Measurements from ENCODE around the gene GTF2H4. TPM values are rescaled to one million over a fixed set of nuclear protein-coding genes. Genes with fewer than 3 reads are reported as not detected.

The GTF2H4 gene
- total and polyA plus RNA-seq, 2 of the 8 experiments (the other 6 are each of a cell fraction or from before 2014, with no cell fraction given), result 42.3 to 53.4 TPM

GRCh38 chr6:30902709-30903108, 5.3 kb upstream of the GTF2H4 start:
- CTCF ChIA-PET (ENCODE audit: partially characterized antibody), result interaction anchor here (1.0 to 4.1 kb wide), 5 partner anchors 9 to 170 kb away, joined by 3 to 9 read pairs (median 4); no protein-coding TSS in a partner anchor
- no peak for FAIRE-seq
- no peaks in the 10 kb centered on the region; the same call in 1 of the 2 replicates for H3K23me2 ChIP-seq (ENCODE audit: low read depth, low read length)
- TF ChIP-seq CREB1 (IDR thresholded peaks at IDR 0.05), result no peak
- no peak for TF ChIP-seq USF2 (IDR thresholded peaks at IDR 0.05; ENCODE audit: low read length)
- no peak for TF ChIP-seq JUN (IDR thresholded peaks at IDR 0.05; ENCODE audit: low read depth, low read length)
- no peak for TF ChIP-seq MAX (IDR thresholded peaks at IDR 0.05)
- no peak for TF ChIP-seq BACH1 (IDR thresholded peaks at IDR 0.05; ENCODE audit: low read length)
- TF ChIP-seq RFX5 (IDR thresholded peaks at IDR 0.05; ENCODE audit: borderline replicate concordance, low read depth, low read length), result no peak
- TF ChIP-seq ATF3 (IDR thresholded peaks at IDR 0.05; ENCODE audit: insufficient read depth, low read depth, low read length), result no peak
- TF ChIP-seq POLR2A (IDR thresholded peaks at IDR 0.05; ENCODE audit: control extremely low read depth in 1 of 2, low read depth in 2 of 2, low read length in 2 of 2), result no peak
- TF ChIP-seq E2F6 (IDR thresholded peaks at IDR 0.05), result no peak
- no peak for TF ChIP-seq YY1 (IDR thresholded peaks at IDR 0.05; ENCODE audit: low read depth, low read length)
- TF ChIP-seq GTF2F1 (IDR thresholded peaks at IDR 0.05; ENCODE audit: borderline replicate concordance, low read depth, low read length), result no peak
- no peak for TF ChIP-seq NANOG (IDR thresholded peaks at IDR 0.05; ENCODE audit: insufficient read depth, low read depth, low read length, poor library complexity, severe bottlenecking)

More at GRCh38 chr6:30902709-30903108, 5.3 kb upstream of the GTF2H4 start:
- H3K18ac ChIP-seq (ENCODE audit: extremely low read depth, low read length), result no peak overlapping the region
- H3K27me3 ChIP-seq (replicated peaks in 1 of 4; ENCODE audit: control insufficient read depth in 3 of 4, extremely low read depth in 1 of 4, insufficient read depth in 3 of 4, low read length in 3 of 4), result no peaks in the 10 kb centered on the region
- WGBS, 2 experiments (ENCODE audit: extremely low coverage in 1 of 2, insufficient coverage in 1 of 2, insufficient read length in 1 of 2, insufficient replicate concordance in 2 of 2, low coverage in 1 of 2, low lambda C conversion rate in 2 of 2, missing lambda C conversion rate in 1 of 2), result 82% methylated on average over 5 of the region's 5 CpGs; no CpG with 5 or more reads in 1 of the 2 experiments
- no peak overlapping the region for H3K23ac ChIP-seq (ENCODE audit: insufficient read length)
- no peaks in the 10 kb centered on the region for H3K79me2 ChIP-seq (ENCODE audit: control insufficient read depth in 1 of 2, insufficient read depth in 2 of 2, low read length in 2 of 2)
- no peak overlapping the region for H4K5ac ChIP-seq (ENCODE audit: insufficient read length, low read depth, low read length)
- no peak overlapping the region for H3K4ac ChIP-seq (replicated peaks; ENCODE audit: insufficient read length, low read depth, low read length)
- H2BK5ac ChIP-seq (ENCODE audit: low read depth, low read length), result no peak overlapping the region
- H3K9me3 ChIP-seq (ENCODE audit: insufficient read depth in 2 of 2, low read depth in 1 of 2, low read length in 1 of 2), result no peaks in the 10 kb centered on the region
- no peak overlapping the region for H2BK120ac ChIP-seq (replicated peaks; ENCODE audit: low read depth, low read length)
- H4K20me1 ChIP-seq (replicated peaks in 1 of 2; ENCODE audit: control insufficient read depth in 1 of 2, insufficient read depth in 2 of 2, low read length in 2 of 2), result no peaks in the 10 kb centered on the region
- 0 out of 7 replicates have a peak, but pooled peaks cover 0 to 2% (median 0%) of the 10 kb centered on the region in 4 experiments for H3K4me1 ChIP-seq (replicated peaks in 1 of 4; ENCODE audit: control insufficient read depth in 3 of 4, insufficient read depth in 4 of 4, low read length in 3 of 4)
- H3K14ac ChIP-seq (ENCODE audit: insufficient read length), result no peak overlapping the region
- H2AFZ ChIP-seq (ENCODE audit: low read length), result no peak overlapping the region
- H2BK20ac ChIP-seq (ENCODE audit: low read length), result no peak overlapping the region
- H3K9ac ChIP-seq (replicated peaks in 1 of 4; ENCODE audit: extremely low read depth in 1 of 4, low read depth in 3 of 4, low read length in 3 of 4), result no peak overlapping the region
- H2BK15ac ChIP-seq (ENCODE audit: low read length), result no peak overlapping the region
- H3K36me3 ChIP-seq (ENCODE audit: control insufficient read depth in 2 of 4, insufficient read depth in 4 of 4, low read length in 3 of 4), result peaks cover 11 to 25% (median 22%) of the 10 kb centered on the region in 4 experiments
- H3K4me2 ChIP-seq (ENCODE audit: insufficient read depth in 1 of 2, low read depth in 2 of 2, low read length in 2 of 2), result no peak overlapping the region
- H4K8ac ChIP-seq (ENCODE audit: extremely low read depth, insufficient read depth, low read length), result no peak overlapping the region
- H2BK12ac ChIP-seq (ENCODE audit: low read depth, low read length), result 0 out of 2 replicates have a peak overlapping the region, but pooled peaks have one; percentile 60
- no peak overlapping the region for H3K56ac ChIP-seq (replicated peaks; ENCODE audit: insufficient read length, low read depth, low read length)
- H2AK5ac ChIP-seq (ENCODE audit: low read depth, low read length), result no peak overlapping the region
- DNase-seq (ENCODE audit: low read depth in 1 of 2, low spot score in 2 of 2), result no peak
- no peak overlapping the region for H4K91ac ChIP-seq (replicated peaks; ENCODE audit: insufficient read length, low read length)
- POLR2A ChIA-PET (ENCODE audit: partially characterized antibody), result interaction anchor here (0.9 to 5.4 kb wide), 5 partner anchors 10 to 98 kb away, joined by 3 to 22 read pairs (median 4); partner anchors contain the start of genes DDR1 and VARS2
- H3K79me1 ChIP-seq (ENCODE audit: low read depth, low read length), result 0 out of 2 replicates have a peak, but pooled peaks cover 2% of the 10 kb centered on the region
- H3K27ac ChIP-seq (ENCODE audit: low read depth, low read length), result no peak overlapping the region
- no peak overlapping the region for H3K4me3 ChIP-seq (ENCODE audit: extremely low read depth in 1 of 4, insufficient read depth in 2 of 4, low read depth in 3 of 4, low read length in 4 of 4)

All from H1 (cell line).